Osteocyte (in vitro differentiated cells): ENCODE measurements around the gene PLCB3. TPM values are rescaled to one million over a fixed set of nuclear protein-coding genes. Genes with fewer than 3 reads are reported as not detected.

Experiments used
- DNase-seq: peaks from one replicate; pipeline ENCODE4 v3.0.0; 2021; ENCODE audit warnings: mixed read lengths; ENCODE audit not compliant: unreplicated experiment; ENCODE audit errors: extremely low spot score
- H3K27ac Mint-ChIP-seq: one replicate; pipeline ENCODE4 v1.8.0; 2021; ENCODE audit warnings: mild to moderate bottlenecking, mixed read lengths; ENCODE audit not compliant: unreplicated experiment
- H3K27me3 Mint-ChIP-seq: one replicate; pipeline ENCODE4 v1.8.0; 2021; ENCODE audit warnings: mixed read lengths; ENCODE audit not compliant: unreplicated experiment
- H3K36me3 Mint-ChIP-seq: one replicate; pipeline ENCODE4 v1.8.0; 2021; ENCODE audit warnings: mixed read lengths; ENCODE audit not compliant: unreplicated experiment
- H3K4me1 Mint-ChIP-seq: one replicate; pipeline ENCODE4 v1.8.0; 2021; ENCODE audit warnings: mixed read lengths; ENCODE audit not compliant: unreplicated experiment
- H3K4me3 Mint-ChIP-seq: one replicate; pipeline ENCODE4 v1.8.0; 2021; ENCODE audit warnings: mild to moderate bottlenecking, moderate library complexity, mixed read lengths; ENCODE audit not compliant: unreplicated experiment
- H3K9me3 Mint-ChIP-seq: one replicate; pipeline ENCODE4 v1.8.0; 2021; ENCODE audit warnings: mixed read lengths; ENCODE audit not compliant: unreplicated experiment
- CTCF ChIP-seq: fragments of 200-600 bp; sonication (generic); IDR thresholded peaks from 2 replicates; pipeline ENCODE4 v1.5.0; 2021; ENCODE audit warnings: antibody characterized with exemption, mild to moderate bottlenecking, moderate library complexity
- total RNA-seq: library from RNA; stranded (reverse); gene quantifications from 2 replicates; pipeline ENCODE4 v1.2.1, GENCODE V29; 2021

The PLCB3 gene
- total RNA-seq, 1 donor from 2014 or later = 32.0 TPM

- Mint-ChIP-seq H3K4me3 (no peak overlapping the region), H3K27ac (no peak overlapping the region), H3K9me3 (no peaks in the 10 kb centered on the region), H3K36me3 (no peaks in the 10 kb centered on the region), H3K4me1 (peaks cover 31% of the 10 kb centered on the region), H3K27me3 (peaks cover 10% of the 10 kb centered on the region)
- DNase-seq = no peak
- no peak for TF ChIP-seq CTCF
Measured at GRCh38 chr11:64303109-64304031, 52.0 kb downstream of the PLCB3 start.

- TF ChIP-seq CTCF = no peak
- Mint-ChIP-seq H3K27ac (peak overlapping the region; percentile 96), H3K9me3 (no peaks in the 10 kb centered on the region), H3K4me1 (peaks cover 29% of the 10 kb centered on the region), H3K36me3 (no peaks in the 10 kb centered on the region), H3K4me3 (peak overlapping the region; percentile 86), H3K27me3 (peaks cover 6% of the 10 kb centered on the region)
- DNase-seq = no peak
Measured at GRCh38 chr11:64304032-64304315, 52.6 kb downstream of the PLCB3 start.

- H3K4me1 Mint-ChIP-seq = peaks cover 28% of the 10 kb centered on the region
- DNase-seq = peak; percentile 96
- H3K36me3 Mint-ChIP-seq = no peaks in the 10 kb centered on the region
- peaks cover 6% of the 10 kb centered on the region for H3K27me3 Mint-ChIP-seq
- H3K4me3 Mint-ChIP-seq = peak overlapping the region; percentile 86
- H3K27ac Mint-ChIP-seq = peak overlapping the region; percentile 96
- peak; percentile 93 for TF ChIP-seq CTCF
- H3K9me3 Mint-ChIP-seq = no peaks in the 10 kb centered on the region
Measured at GRCh38 chr11:64304316-64305072, 53.2 kb downstream of the PLCB3 start.

GRCh38 chr11:64305075-64305690, 53.9 kb downstream of the PLCB3 start, which contains the start of gene ESRRA:
ESRRA (plus strand) TSS chr11:64305524; CDS start chr11:64307180, 1,656 bp downstream.
- no peak for TF ChIP-seq CTCF
- no peaks in the 10 kb centered on the region for H3K36me3 Mint-ChIP-seq
- no peaks in the 10 kb centered on the region for H3K9me3 Mint-ChIP-seq
- H3K27me3 Mint-ChIP-seq = peaks cover 3% of the 10 kb centered on the region
- peaks cover 25% of the 10 kb centered on the region for H3K4me1 Mint-ChIP-seq
- H3K27ac Mint-ChIP-seq = peak within 1 kb of the TSS; percentile 96
- DNase-seq = peak; percentile 100
- peak within 1 kb of the TSS; percentile 91 for H3K4me3 Mint-ChIP-seq
